WTC11 (cell line): Measurements from ENCODE around the gene MRPL22.

Experiments
- ATF3 ChIP-seq: sonication (generic); formaldehyde crosslinking; conservative IDR thresholded peaks from 2 replicates; pipeline ENCODE4 v1.8.1; 2022; ENCODE audit warnings: mild to moderate bottlenecking, missing genetic modification reagents
- IRF1 ChIP-seq: sonication (generic); formaldehyde crosslinking; IDR thresholded peaks from 2 replicates; pipeline ENCODE4 v1.8.0; 2023; ENCODE audit warnings: missing genetic modification reagents
- JUN ChIP-seq: sonication (generic); formaldehyde crosslinking; IDR thresholded peaks from 2 replicates; pipeline ENCODE4 v1.8.0; 2023; ENCODE audit warnings: mild to moderate bottlenecking, missing genetic modification reagents
- NR1H2 ChIP-seq: sonication (generic); formaldehyde crosslinking; IDR thresholded peaks from 2 replicates; pipeline ENCODE4 v1.9.0; 2021; ENCODE audit warnings: mild to moderate bottlenecking, moderate library complexity, missing genetic modification reagents
- NR2C2 ChIP-seq: sonication (generic); formaldehyde crosslinking; IDR thresholded peaks from 2 replicates; pipeline ENCODE4 v1.8.0; 2022; ENCODE audit warnings: mild to moderate bottlenecking, missing genetic modification reagents
- SP1 ChIP-seq: sonication (generic); formaldehyde crosslinking; conservative IDR thresholded peaks from 2 replicates; pipeline ENCODE4 v1.8.1; 2022; ENCODE audit warnings: missing genetic modification reagents
- TEAD4 ChIP-seq: sonication (generic); formaldehyde crosslinking; IDR thresholded peaks from 2 replicates; pipeline ENCODE4 v1.8.0; 2022; ENCODE audit warnings: mild to moderate bottlenecking, missing genetic modification reagents
- USF1 ChIP-seq: sonication (generic); formaldehyde crosslinking; IDR thresholded peaks from 2 replicates; pipeline ENCODE4 v1.8.0; 2022; ENCODE audit warnings: mild to moderate bottlenecking, missing genetic modification reagents
- ZNF671 ChIP-seq: fragments of 250-450 bp; sonication (Bioruptor Pico); IDR thresholded peaks from 2 replicates; pipeline ENCODE4 v1.8.0; 2021; ENCODE audit warnings: mild to moderate bottlenecking
- TF ChIP-seq, protein P1 (sequence below): fragments of 200-600 bp; IDR thresholded peaks from 2 replicates; pipeline ENCODE4 v1.8.0; 2022; ENCODE audit warnings: antibody characterized with exemption
- TF ChIP-seq, protein P2 (sequence below): fragments of 250-450 bp; sonication (Bioruptor Pico); IDR thresholded peaks from 2 replicates; pipeline ENCODE4 v2.1.2; 2022; ENCODE audit warnings: mild to moderate bottlenecking, moderate library complexity

DNA sequence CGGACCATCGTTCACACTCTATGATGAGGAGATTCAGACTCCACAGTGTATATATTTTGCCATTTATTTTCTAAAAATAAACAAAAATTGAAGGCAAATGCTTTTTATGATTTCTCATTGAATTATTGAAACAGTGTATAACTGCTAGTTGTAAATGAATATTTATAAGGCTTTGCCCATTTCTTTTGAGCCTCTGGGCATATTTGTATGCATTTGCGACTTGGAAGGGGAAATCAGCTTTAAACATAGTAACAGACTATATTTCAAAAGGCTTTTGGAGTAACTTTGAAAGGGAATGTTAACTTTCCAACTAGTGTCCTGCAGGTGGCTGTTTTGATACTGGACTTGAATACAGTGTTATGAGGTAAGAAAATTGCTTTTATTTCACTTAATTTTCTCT, 26.0 kb downstream of the MRPL22 start:
- TF ChIP-seq, protein P1, sequence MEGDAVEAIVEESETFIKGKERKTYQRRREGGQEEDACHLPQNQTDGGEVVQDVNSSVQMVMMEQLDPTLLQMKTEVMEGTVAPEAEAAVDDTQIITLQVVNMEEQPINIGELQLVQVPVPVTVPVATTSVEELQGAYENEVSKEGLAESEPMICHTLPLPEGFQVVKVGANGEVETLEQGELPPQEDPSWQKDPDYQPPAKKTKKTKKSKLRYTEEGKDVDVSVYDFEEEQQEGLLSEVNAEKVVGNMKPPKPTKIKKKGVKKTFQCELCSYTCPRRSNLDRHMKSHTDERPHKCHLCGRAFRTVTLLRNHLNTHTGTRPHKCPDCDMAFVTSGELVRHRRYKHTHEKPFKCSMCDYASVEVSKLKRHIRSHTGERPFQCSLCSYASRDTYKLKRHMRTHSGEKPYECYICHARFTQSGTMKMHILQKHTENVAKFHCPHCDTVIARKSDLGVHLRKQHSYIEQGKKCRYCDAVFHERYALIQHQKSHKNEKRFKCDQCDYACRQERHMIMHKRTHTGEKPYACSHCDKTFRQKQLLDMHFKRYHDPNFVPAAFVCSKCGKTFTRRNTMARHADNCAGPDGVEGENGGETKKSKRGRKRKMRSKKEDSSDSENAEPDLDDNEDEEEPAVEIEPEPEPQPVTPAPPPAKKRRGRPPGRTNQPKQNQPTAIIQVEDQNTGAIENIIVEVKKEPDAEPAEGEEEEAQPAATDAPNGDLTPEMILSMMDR, result no peak
- TF ChIP-seq NR2C2 (CRISPR knock-in tag), result no peak
- no peak for TF ChIP-seq ATF3
- TF ChIP-seq SP1 (CRISPR knock-in tag), result no peak
- TF ChIP-seq USF1 (CRISPR knock-in tag), result no peak
- TF ChIP-seq, protein P2, sequence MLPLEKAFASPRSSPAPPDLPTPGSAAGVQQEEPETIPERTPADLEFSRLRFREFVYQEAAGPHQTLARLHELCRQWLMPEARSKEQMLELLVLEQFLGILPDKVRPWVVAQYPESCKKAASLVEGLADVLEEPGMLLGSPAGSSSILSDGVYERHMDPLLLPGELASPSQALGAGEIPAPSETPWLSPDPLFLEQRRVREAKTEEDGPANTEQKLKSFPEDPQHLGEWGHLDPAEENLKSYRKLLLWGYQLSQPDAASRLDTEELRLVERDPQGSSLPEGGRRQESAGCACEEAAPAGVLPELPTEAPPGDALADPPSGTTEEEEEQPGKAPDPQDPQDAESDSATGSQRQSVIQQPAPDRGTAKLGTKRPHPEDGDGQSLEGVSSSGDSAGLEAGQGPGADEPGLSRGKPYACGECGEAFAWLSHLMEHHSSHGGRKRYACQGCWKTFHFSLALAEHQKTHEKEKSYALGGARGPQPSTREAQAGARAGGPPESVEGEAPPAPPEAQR (CRISPR knock-in tag), result no peak
- no peak for TF ChIP-seq IRF1 (CRISPR knock-in tag)
- no peak for TF ChIP-seq JUN (CRISPR knock-in tag)
- no peak for TF ChIP-seq TEAD4
- TF ChIP-seq NR1H2 (CRISPR knock-in tag), result no peak
- no peak for TF ChIP-seq ZNF671 (CRISPR knock-in tag)
